ENCODE results near the gene MAGI2.

The MAGI2 gene

DNA sequence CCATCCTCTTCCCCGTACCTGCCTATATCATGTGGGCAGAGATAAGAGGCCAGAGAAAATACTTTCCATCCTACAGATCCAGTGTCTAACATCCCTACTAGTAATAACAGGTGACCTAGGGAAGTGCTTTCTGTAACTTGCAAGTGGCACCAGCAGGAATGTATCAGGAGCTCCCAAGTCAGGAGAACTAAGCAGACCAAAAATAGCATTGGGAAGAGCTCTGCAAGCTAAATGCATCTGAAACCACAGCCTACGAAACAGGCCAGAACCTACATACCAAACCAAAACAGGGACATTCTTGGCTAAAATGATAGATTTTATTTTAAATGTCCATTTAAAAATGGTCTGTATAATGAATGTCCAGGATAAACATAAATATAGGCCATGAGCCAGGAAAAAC lies 974.1 kb downstream of the MAGI2 start:
- H3K9ac ChIP-seq (ENCODE audit: low read length): no peak overlapping the region
- no peak overlapping the region for H2AK5ac ChIP-seq (ENCODE audit: low read length, severe bottlenecking)
- H3K23ac ChIP-seq (ENCODE audit: low read length in 2 of 2): no peak overlapping the region
- no peak overlapping the region for H3K14ac ChIP-seq (ENCODE audit: low read length in 2 of 2)
- WGBS: 92% methylated on average over 1 of the region's 2 CpGs
- no peak overlapping the region for H3K4ac ChIP-seq (ENCODE audit: low read depth in 1 of 2, low read length in 2 of 2)
- no peak overlapping the region for H3K18ac ChIP-seq (ENCODE audit: low read depth in 1 of 2, low read length in 2 of 2)
- H2AFZ ChIP-seq (ENCODE audit: low read depth, low read length): no peak overlapping the region
- H2BK5ac ChIP-seq (ENCODE audit: low read depth, low read length, poor library complexity, severe bottlenecking): no peak overlapping the region
- H2BK12ac ChIP-seq (ENCODE audit: low read length in 2 of 2): no peak overlapping the region
- no peak overlapping the region for H3K27ac ChIP-seq (ENCODE audit: low read length, poor library complexity, severe bottlenecking)
- no peaks in the 10 kb centered on the region for H3K36me3 ChIP-seq (ENCODE audit: control insufficient read depth in 1 of 2, insufficient read depth in 2 of 2, low read depth in 1 of 2, low read length in 2 of 2)
- no peak overlapping the region for H2BK15ac ChIP-seq (ENCODE audit: low read depth, poor library complexity, severe bottlenecking)
- no peaks in the 10 kb centered on the region for H3K27me3 ChIP-seq (ENCODE audit: control insufficient read depth in 1 of 2, insufficient read depth in 1 of 2, low read length in 2 of 2)
- no peak overlapping the region for H3K4me2 ChIP-seq (ENCODE audit: low read length, poor library complexity, severe bottlenecking)
- H3K79me1 ChIP-seq (replicated peaks; ENCODE audit: low read length, poor library complexity, severe bottlenecking): no peaks in the 10 kb centered on the region
- no peak overlapping the region for H4K8ac ChIP-seq (ENCODE audit: low read length)
- no peak for DNase-seq
- no peaks in the 10 kb centered on the region for H3K9me3 ChIP-seq (ENCODE audit: control insufficient read depth, low read length)
- H4K91ac ChIP-seq (ENCODE audit: low read length): no peak overlapping the region
- H3K4me1 ChIP-seq (ENCODE audit: control insufficient read depth, insufficient read depth, low read depth, low read length): no peaks in the 10 kb centered on the region
- no peak overlapping the region for H3K4me3 ChIP-seq (ENCODE audit: insufficient read depth in 1 of 2, low read depth in 1 of 2, low read length in 2 of 2)
- H2BK120ac ChIP-seq (ENCODE audit: low read depth, low read length): no peak overlapping the region

DNA sequence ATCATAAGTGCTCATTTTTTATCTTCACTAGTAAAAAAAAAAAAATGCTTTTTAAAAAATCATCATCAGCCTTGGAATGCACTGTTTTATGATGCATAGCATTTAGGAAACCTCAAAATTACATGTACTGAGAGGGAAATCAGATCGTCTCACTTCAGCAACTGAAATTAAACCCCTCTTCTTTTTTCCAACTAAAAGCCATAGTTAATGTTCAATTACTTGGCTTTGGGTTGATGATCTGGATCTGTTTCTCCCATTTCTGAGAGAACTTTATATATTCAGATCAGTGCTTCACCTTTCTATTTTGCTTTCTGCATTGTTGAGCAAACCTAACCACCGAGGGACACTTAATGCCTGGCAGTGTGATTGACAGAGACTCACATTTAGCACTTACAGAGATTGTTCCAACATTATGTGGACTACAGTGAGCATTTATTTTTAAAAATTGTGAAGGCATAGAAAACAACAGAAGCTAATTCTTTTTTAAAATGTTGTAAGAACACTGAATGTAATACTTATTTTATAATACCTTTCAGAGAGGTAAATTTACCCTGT lies 976.5 kb downstream of the MAGI2 start:
- H2BK12ac ChIP-seq (ENCODE audit: low read length in 2 of 2): no peak overlapping the region
- no peak overlapping the region for H2BK5ac ChIP-seq (ENCODE audit: low read depth, low read length, poor library complexity, severe bottlenecking)
- no peak overlapping the region for H3K23ac ChIP-seq (ENCODE audit: low read length in 2 of 2)
- H3K14ac ChIP-seq (ENCODE audit: low read length in 2 of 2): no peak overlapping the region
- no peak overlapping the region for H2BK120ac ChIP-seq (ENCODE audit: low read depth, low read length)
- H3K4me2 ChIP-seq (ENCODE audit: low read length, poor library complexity, severe bottlenecking): no peak overlapping the region
- no peak overlapping the region for H4K91ac ChIP-seq (ENCODE audit: low read length)
- no peaks in the 10 kb centered on the region for H3K79me1 ChIP-seq (replicated peaks; ENCODE audit: low read length, poor library complexity, severe bottlenecking)
- H2BK15ac ChIP-seq (ENCODE audit: low read depth, poor library complexity, severe bottlenecking): no peak overlapping the region
- no peak overlapping the region for H4K8ac ChIP-seq (ENCODE audit: low read length)
- H3K4me3 ChIP-seq (ENCODE audit: insufficient read depth in 1 of 2, low read depth in 1 of 2, low read length in 2 of 2): no peak overlapping the region
- no peak overlapping the region for H3K27ac ChIP-seq (ENCODE audit: low read length, poor library complexity, severe bottlenecking)
- no peaks in the 10 kb centered on the region for H3K36me3 ChIP-seq (ENCODE audit: control insufficient read depth in 1 of 2, insufficient read depth in 2 of 2, low read depth in 1 of 2, low read length in 2 of 2)
- no peaks in the 10 kb centered on the region for H3K9me3 ChIP-seq (ENCODE audit: control insufficient read depth, low read length)
- no peaks in the 10 kb centered on the region for H3K4me1 ChIP-seq (ENCODE audit: control insufficient read depth, insufficient read depth, low read depth, low read length)
- no peak overlapping the region for H2AFZ ChIP-seq (ENCODE audit: low read depth, low read length)
- H3K27me3 ChIP-seq (ENCODE audit: control insufficient read depth in 1 of 2, insufficient read depth in 1 of 2, low read length in 2 of 2): no peaks in the 10 kb centered on the region
- no peak overlapping the region for H3K18ac ChIP-seq (ENCODE audit: low read depth in 1 of 2, low read length in 2 of 2)
- H2AK5ac ChIP-seq (ENCODE audit: low read length, severe bottlenecking): no peak overlapping the region
- no peak for DNase-seq
- 100% methylated on average over 1 of the region's 2 CpGs for WGBS
- H3K9ac ChIP-seq (ENCODE audit: low read length): no peak overlapping the region
- H3K4ac ChIP-seq (ENCODE audit: low read depth in 1 of 2, low read length in 2 of 2): no peak overlapping the region

DNA sequence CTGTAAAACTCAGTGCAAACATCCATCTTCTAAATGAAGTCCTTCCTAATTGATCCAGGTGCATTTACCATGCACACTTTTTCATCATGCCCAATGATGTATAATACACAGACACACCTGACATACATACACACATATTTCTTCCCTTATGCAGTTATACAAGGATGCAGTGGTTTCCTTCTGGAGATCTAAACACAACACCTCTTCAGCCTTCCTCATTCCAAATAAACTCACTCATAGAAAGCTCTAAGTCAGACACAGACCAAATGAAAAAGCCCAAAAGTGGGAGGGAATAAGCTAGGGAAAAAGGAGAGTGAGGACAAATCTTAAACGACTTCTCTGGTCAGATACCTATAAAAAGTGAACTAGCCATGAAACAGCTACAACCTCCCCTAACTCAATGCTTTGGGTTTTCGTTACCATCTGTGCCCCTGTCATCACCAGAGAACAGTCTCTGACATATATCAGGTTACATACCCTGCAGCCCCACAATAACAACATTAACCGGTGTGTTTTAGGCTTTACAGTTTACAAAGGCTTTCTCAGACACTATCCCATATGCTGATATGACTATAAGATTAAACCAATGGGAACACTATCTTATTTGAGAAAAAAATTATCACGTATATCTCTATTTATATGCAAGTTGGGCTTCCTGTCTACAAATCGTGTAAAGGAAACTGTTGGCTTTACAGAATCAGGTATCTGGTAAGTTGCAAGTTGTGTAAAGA lies 979.7 kb downstream of the MAGI2 start:
- H3K36me3 ChIP-seq (ENCODE audit: control insufficient read depth in 1 of 2, insufficient read depth in 2 of 2, low read depth in 1 of 2, low read length in 2 of 2): no peaks in the 10 kb centered on the region
- H2AFZ ChIP-seq (ENCODE audit: low read depth, low read length): no peak overlapping the region
- no peaks in the 10 kb centered on the region for H3K27me3 ChIP-seq (ENCODE audit: control insufficient read depth in 1 of 2, insufficient read depth in 1 of 2, low read length in 2 of 2)
- 89% methylated on average over 5 of the region's 5 CpGs for WGBS
- no peak overlapping the region for H3K14ac ChIP-seq (ENCODE audit: low read length in 2 of 2)
- H2AK5ac ChIP-seq (ENCODE audit: low read length, severe bottlenecking): no peak overlapping the region
- H3K79me1 ChIP-seq (replicated peaks; ENCODE audit: low read length, poor library complexity, severe bottlenecking): no peaks in the 10 kb centered on the region
- H3K27ac ChIP-seq (ENCODE audit: low read length, poor library complexity, severe bottlenecking): no peak overlapping the region
- H3K18ac ChIP-seq (ENCODE audit: low read depth in 1 of 2, low read length in 2 of 2): no peak overlapping the region
- H3K23ac ChIP-seq (ENCODE audit: low read length in 2 of 2): no peak overlapping the region
- H4K91ac ChIP-seq (ENCODE audit: low read length): no peak overlapping the region
- no peak overlapping the region for H4K8ac ChIP-seq (ENCODE audit: low read length)
- H2BK12ac ChIP-seq (ENCODE audit: low read length in 2 of 2): no peak overlapping the region
- H2BK5ac ChIP-seq (ENCODE audit: low read depth, low read length, poor library complexity, severe bottlenecking): no peak overlapping the region
- H3K9me3 ChIP-seq (ENCODE audit: control insufficient read depth, low read length): no peaks in the 10 kb centered on the region
- H3K4me1 ChIP-seq (ENCODE audit: control insufficient read depth, insufficient read depth, low read depth, low read length): no peaks in the 10 kb centered on the region
- peak; percentile 4 for DNase-seq
- H3K4ac ChIP-seq (ENCODE audit: low read depth in 1 of 2, low read length in 2 of 2): no peak overlapping the region
- H3K4me2 ChIP-seq (ENCODE audit: low read length, poor library complexity, severe bottlenecking): no peak overlapping the region
- H2BK15ac ChIP-seq (ENCODE audit: low read depth, poor library complexity, severe bottlenecking): no peak overlapping the region
- H3K4me3 ChIP-seq (ENCODE audit: insufficient read depth in 1 of 2, low read depth in 1 of 2, low read length in 2 of 2): no peak overlapping the region
- no peak overlapping the region for H2BK120ac ChIP-seq (ENCODE audit: low read depth, low read length)
- no peak overlapping the region for H3K9ac ChIP-seq (ENCODE audit: low read length)

DNA sequence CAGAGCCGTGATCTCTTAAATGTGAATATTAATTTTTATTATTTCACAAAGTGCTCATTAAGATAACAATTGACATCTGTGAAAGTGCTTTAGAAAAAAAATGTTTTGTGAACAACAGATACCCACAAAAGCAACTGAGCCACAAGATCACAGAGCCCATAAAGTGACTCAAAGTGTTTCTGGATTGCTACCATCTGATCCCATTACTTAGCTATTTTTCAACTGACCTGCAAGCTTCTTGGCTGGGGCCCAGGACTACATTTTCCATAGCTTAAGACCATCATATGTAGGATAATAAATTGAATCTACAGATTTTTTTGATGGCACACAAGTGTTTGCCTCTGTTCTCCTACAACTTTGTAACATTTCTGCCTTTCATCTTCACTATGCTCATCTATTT lies 980.4 kb downstream of the MAGI2 start:
- Histone ChIP-seq H2AK5ac (ENCODE audit: low read length, severe bottlenecking) (no peak overlapping the region), H3K27me3 (ENCODE audit: control insufficient read depth in 1 of 2, insufficient read depth in 1 of 2, low read length in 2 of 2) (no peaks in the 10 kb centered on the region), H3K18ac (ENCODE audit: low read depth in 1 of 2, low read length in 2 of 2) (no peak overlapping the region), H2AFZ (ENCODE audit: low read depth, low read length) (no peak overlapping the region), H3K4me2 (ENCODE audit: low read length, poor library complexity, severe bottlenecking) (no peak overlapping the region), H3K23ac (ENCODE audit: low read length in 2 of 2) (no peak overlapping the region), H4K8ac (ENCODE audit: low read length) (no peak overlapping the region), H3K14ac (ENCODE audit: low read length in 2 of 2) (no peak overlapping the region), H4K91ac (ENCODE audit: low read length) (no peak overlapping the region), H3K9me3 (ENCODE audit: control insufficient read depth, low read length) (no peaks in the 10 kb centered on the region), H2BK12ac (ENCODE audit: low read length in 2 of 2) (no peak overlapping the region), H3K79me1 (replicated peaks; ENCODE audit: low read length, poor library complexity, severe bottlenecking) (no peaks in the 10 kb centered on the region), H2BK5ac (ENCODE audit: low read depth, low read length, poor library complexity, severe bottlenecking) (no peak overlapping the region), H3K27ac (ENCODE audit: low read length, poor library complexity, severe bottlenecking) (no peak overlapping the region), H3K4ac (ENCODE audit: low read depth in 1 of 2, low read length in 2 of 2) (no peak overlapping the region), H3K9ac (ENCODE audit: low read length) (no peak overlapping the region), H3K4me3 (ENCODE audit: insufficient read depth in 1 of 2, low read depth in 1 of 2, low read length in 2 of 2) (no peak overlapping the region), H2BK120ac (ENCODE audit: low read depth, low read length) (no peak overlapping the region), H3K36me3 (ENCODE audit: control insufficient read depth in 1 of 2, insufficient read depth in 2 of 2, low read depth in 1 of 2, low read length in 2 of 2) (no peaks in the 10 kb centered on the region), H3K4me1 (ENCODE audit: control insufficient read depth, insufficient read depth, low read depth, low read length) (no peaks in the 10 kb centered on the region), H2BK15ac (ENCODE audit: low read depth, poor library complexity, severe bottlenecking) (no peak overlapping the region)
- peak; percentile 22 for DNase-seq
- WGBS: no CpG with 5 or more reads among the region's 1 CpG
